Middle frontal gyrus (tissue), 1 donor: ENCODE results near the gene ZFTA.
"Not testable (repeated sequence)": the region's sequence is repeated elsewhere in the genome, so short reads cannot be mapped to it uniquely, and the experiment has no call there.

Source experiments
- DNase-seq: peaks from one replicate; pipeline ENCODE4 v3.0.0-alpha.2; 2015; ENCODE audit warnings: low spot score; ENCODE audit errors: extremely low spot score

Gene ZFTA

GRCh38 chr11:63768237-63769041 lies at the start of gene ZFTA:
Gene ZFTA (minus strand): TSS chr11:63768775. CDS start chr11:63768622, 153 bp downstream.
- no peak for DNase-seq

- no peak for DNase-seq
Measured at GRCh38 chr11:63817758-63818498, 49.4 kb upstream of the ZFTA start.

- no peak for DNase-seq
Measured at GRCh38 chr11:63816732-63817131, 48.2 kb upstream of the ZFTA start.

- DNase-seq = no peak
Measured at GRCh38 chr11:63816166-63816565, 47.6 kb upstream of the ZFTA start.

GRCh38 chr11:63814383-63814736 lies 45.8 kb upstream of the ZFTA start:
- DNase-seq = no peak

- no peak for DNase-seq
Measured at GRCh38 chr11:63813563-63814382, 45.2 kb upstream of the ZFTA start.

GRCh38 chr11:63813035-63813562 lies 44.5 kb upstream of the ZFTA start, which contains the start of gene SPINDOC:
Gene SPINDOC (plus strand): TSS chr11:63813456. CDS start chr11:63813687, 231 bp downstream.
- peak; percentile 66 for DNase-seq

GRCh38 chr11:63811522-63811921 lies 42.9 kb upstream of the ZFTA start:
- no peak for DNase-seq

GRCh38 chr11:63810383-63810782 lies 41.8 kb upstream of the ZFTA start:
- not testable (repeated sequence) for DNase-seq

- no peak for DNase-seq
Measured at GRCh38 chr11:63805844-63806415, 37.4 kb upstream of the ZFTA start.

- DNase-seq = no peak
Measured at GRCh38 chr11:63804259-63804658, 35.7 kb upstream of the ZFTA start.

GRCh38 chr11:63802637-63803414 lies 34.3 kb upstream of the ZFTA start:
- DNase-seq = no peak

GRCh38 chr11:63800921-63801320 lies 32.3 kb upstream of the ZFTA start:
- no peak for DNase-seq

- no peak for DNase-seq
Measured at GRCh38 chr11:63795066-63795465, 26.5 kb upstream of the ZFTA start.

- DNase-seq = no peak
Measured at GRCh38 chr11:63793161-63793560, 24.6 kb upstream of the ZFTA start.

GRCh38 chr11:63791495-63792167 lies 23.1 kb upstream of the ZFTA start:
- no peak for DNase-seq

- no peak for DNase-seq
Measured at GRCh38 chr11:63785823-63786222, 17.2 kb upstream of the ZFTA start.

- no peak for DNase-seq
Measured at GRCh38 chr11:63783925-63784592, 15.5 kb upstream of the ZFTA start.

- DNase-seq = no peak
Measured at GRCh38 chr11:63782749-63783148, 14.2 kb upstream of the ZFTA start.
